ENCODE results near the gene CCDC39. TPM values are rescaled to one million over a fixed set of nuclear protein-coding genes. Genes with fewer than 3 reads are reported as not detected.

CCDC39 gene
- total and polyA plus RNA-seq, 2 of the 13 experiments (the other 11 are each of a cell fraction or from before 2014, with no cell fraction given), result not detected

GRCh38 chr3:180575571-180575970 is 103.7 kb downstream of the CCDC39 start (continued):
- no peak for TF ChIP-seq ZNF652 (CRISPR knock-in tag; IDR thresholded peaks at IDR 0.05; ENCODE audit: borderline replicate concordance, low read depth)

GRCh38 chr3:180571831-180572598 is 107.3 kb downstream of the CCDC39 start:
- H2AFZ ChIP-seq (ENCODE audit: low read length), result no peak overlapping the region
- 11% methylated on average over 6 of the region's 6 CpGs for WGBS (ENCODE audit: low lambda C conversion rate)
- no peak overlapping the region for H3K9ac ChIP-seq (ENCODE audit: insufficient read depth, low read depth, low read length)
- ChIA-PET POLR2A (no interaction called here), CTCF (ENCODE audit: low intra/inter-chr PET ratio, low total read pairs) (no interaction called here)
- 0 out of 5 replicates have a peak, but pooled peaks cover 0 to 6% of the 10 kb centered on the region in 2 experiments for H3K27me3 ChIP-seq (ENCODE audit: control insufficient read depth in 1 of 2, insufficient read depth in 2 of 2, low read length in 2 of 2)
- no TSS peak for BruUV-seq (replicated peaks)
- no peaks in the 10 kb centered on the region for H3K36me3 ChIP-seq (replicated peaks in 1 of 2; ENCODE audit: control insufficient read depth in 1 of 2, insufficient read depth in 2 of 2, low read length in 2 of 2)
- intact Hi-C loops (cut with micrococcal nuclease; ENCODE audit: unreplicated experiment), result no loop called here
- DNase-seq (ENCODE audit: low spot score) (no peak), ATAC-seq (no peak), FAIRE-seq (no peak)
- H3K4me2 ChIP-seq (ENCODE audit: low read depth, low read length), result no peak overlapping the region
- in situ Hi-C loops (cut with HindIII; ENCODE audit: extremely low pct_ligation_motif_present, low pct_unique_long_range_greater_than_20kb), result no loop called here
- H4K20me1 ChIP-seq (ENCODE audit: insufficient read depth, low read length), result no peaks in the 10 kb centered on the region
- no peaks in the 10 kb centered on the region for H3K4me1 ChIP-seq (ENCODE audit: insufficient read depth, low read length)
- no peak overlapping the region for H3K4me3 ChIP-seq (replicated peaks in 1 of 3; ENCODE audit: insufficient read depth in 1 of 3, low read depth in 2 of 3, low read length in 3 of 3)
- H3K9me3 ChIP-seq (ENCODE audit: low read length), result no peaks in the 10 kb centered on the region
- H3K79me2 ChIP-seq (ENCODE audit: insufficient read depth, low read length), result no peaks in the 10 kb centered on the region
- H3K27ac ChIP-seq (ENCODE audit: extremely low read length, insufficient read depth, low read length), result no peak overlapping the region
- no peak for TF ChIP-seq ZBTB49 (CRISPR knock-in tag; IDR thresholded peaks at IDR 0.05; ENCODE audit: borderline replicate concordance)
- TF ChIP-seq ZNF75D (CRISPR knock-in tag; IDR thresholded peaks at IDR 0.05; ENCODE audit: borderline replicate concordance), result no peak
- TF ChIP-seq ZNF512 (CRISPR knock-in tag; IDR thresholded peaks at IDR 0.05), result no peak
- TF ChIP-seq TEAD2 (CRISPR knock-in tag; IDR thresholded peaks at IDR 0.05), result no peak
- no peak for TF ChIP-seq AKNA (CRISPR knock-in tag; IDR thresholded peaks at IDR 0.05; ENCODE audit: borderline replicate concordance)
- TF ChIP-seq ZSCAN25 (CRISPR knock-in tag; IDR thresholded peaks at IDR 0.05), result no peak
- no peak for TF ChIP-seq MATR3 (CRISPR knock-in tag; IDR thresholded peaks at IDR 0.05)

Data from HepG2 (cell line).